IMR-90 (cell line): ENCODE results near the gene JSRP1. TPM values are rescaled to one million over a fixed set of nuclear protein-coding genes. Genes with fewer than 3 reads are reported as not detected.
A peak's percentile ranks its signal among the peaks of the same experiment; 100 is the strongest.

Experiments used
- ATAC-seq: fragments of 200-7000 bp; cut with Tn5 transposase; 2 replicates; pipeline ENCODE4 v1.9.1; 2020; ENCODE audit warnings: low read depth, mild to moderate bottlenecking, moderate library complexity
- BruUV-seq: library from RNA; stranded (reverse); fragments of 400-500 nt; replicated peaks from 2 replicates; lab custom pipeline; 2021; lab: Mats Ljungman, UMichigan
- CTCF ChIA-PET: fragments of 300-600 bp; formaldehyde crosslinking; extraction: SDS; loops from one replicate; lab custom pipeline; 2021; ENCODE audit warnings: antibody characterized with exemption; lab: Yijun Ruan, JAX
- POLR2A ChIA-PET: fragments of 300-600 bp; sonication (Branson Sonifier 250); formaldehyde crosslinking; loops from one replicate; lab custom pipeline; 2022; ENCODE audit warnings: antibody characterized with exemption; ENCODE audit not compliant: unreplicated experiment; lab: Charles Lee
- DNase-seq: peaks from one replicate; pipeline ENCODE4 v3.0.0; 2013
- H2AFZ ChIP-seq: replicated peaks from 2 replicates; pipeline ENCODE3; 2013; ENCODE audit warnings: low read length, mild to moderate bottlenecking; ENCODE audit not compliant: poor library complexity
- H2AK5ac ChIP-seq: 2 replicates; pipeline ENCODE4 v1.6.1; 2013; ENCODE audit warnings: low read depth, low read length, inconsistent platforms
- H2AK9ac ChIP-seq: replicated peaks from 2 replicates; pipeline ENCODE3; 2013; ENCODE audit warnings: mild to moderate bottlenecking, low read depth, low read length, moderate library complexity; ENCODE audit not compliant: poor library complexity
- H2BK120ac ChIP-seq: 2 replicates; pipeline ENCODE4 v1.6.1; 2013; ENCODE audit warnings: low read depth, low read length, inconsistent platforms
- H2BK15ac ChIP-seq: 3 replicates; pipeline ENCODE4 v1.6.1; 2013; ENCODE audit warnings: low read depth, low read length, inconsistent platforms
- H2BK20ac ChIP-seq: 2 replicates; pipeline ENCODE4 v1.6.1; 2013; ENCODE audit warnings: low read depth, mild to moderate bottlenecking, inconsistent platforms, low read length, moderate library complexity
- H2BK5ac ChIP-seq: 2 replicates; pipeline ENCODE4 v1.6.1; 2013; ENCODE audit warnings: mild to moderate bottlenecking, low read depth, low read length, inconsistent platforms; ENCODE audit not compliant: poor library complexity, severe bottlenecking
- H3K14ac ChIP-seq: replicated peaks from 2 replicates; pipeline ENCODE4 v1.6.1; 2013; ENCODE audit warnings: low read depth, low read length, inconsistent platforms
- H3K18ac ChIP-seq: 2 replicates; pipeline ENCODE4 v1.6.1; 2013; ENCODE audit warnings: low read depth, low read length, control low read depth
- H3K23ac ChIP-seq: 2 replicates; pipeline ENCODE4 v1.6.1; 2013; ENCODE audit warnings: low read depth, low read length, inconsistent platforms
- H3K27ac ChIP-seq: 2 replicates; pipeline ENCODE4 v1.5.1; 2013; ENCODE audit warnings: mild to moderate bottlenecking, control low read depth, low read length; ENCODE audit not compliant: insufficient read depth
- H3K27me3 ChIP-seq: 2 replicates; pipeline ENCODE4 v1.6.1; 2013; ENCODE audit warnings: low read length; ENCODE audit not compliant: control insufficient read depth, insufficient read depth
- H3K36me3 ChIP-seq: 2 replicates; pipeline ENCODE4 v1.6.1; 2013; ENCODE audit warnings: low read length, mixed read lengths; ENCODE audit not compliant: control insufficient read depth, insufficient read depth
- H3K4ac ChIP-seq: 2 replicates; pipeline ENCODE4 v1.6.1; 2013; ENCODE audit warnings: low read depth, low read length, inconsistent platforms
- H3K4me1 ChIP-seq: 2 replicates; pipeline ENCODE4 v1.6.1; 2013; ENCODE audit warnings: low read length, mixed read lengths; ENCODE audit not compliant: control insufficient read depth, insufficient read depth
- H3K4me2 ChIP-seq: 2 replicates; pipeline ENCODE4 v1.6.1; 2013; ENCODE audit warnings: low read depth, mild to moderate bottlenecking, control low read depth, low read length, moderate library complexity
- H3K4me3 ChIP-seq: 2 replicates; pipeline ENCODE4 v1.5.1; 2013; ENCODE audit warnings: low read depth, mild to moderate bottlenecking, control low read depth, low read length, moderate library complexity; ENCODE audit not compliant: insufficient read depth
- H3K56ac ChIP-seq: 2 replicates; pipeline ENCODE4 v1.6.1; 2013; ENCODE audit warnings: low read length, inconsistent platforms; ENCODE audit not compliant: insufficient read depth; ENCODE audit errors: extremely low read depth
- H3K79me1 ChIP-seq, 2 experiments: 2 replicates each; pipeline ENCODE4 v1.6.1; 2013; ENCODE audit warnings: low read length in 2 of 2, inconsistent platforms in 1 of 2, low read depth in 1 of 2
- H3K9ac ChIP-seq: 2 replicates; pipeline ENCODE4 v1.6.1; 2013; ENCODE audit warnings: low read depth, low read length, control low read depth
- H3K9me1 ChIP-seq: 2 replicates; pipeline ENCODE4 v1.6.1; 2013; ENCODE audit warnings: low read length, inconsistent platforms; ENCODE audit not compliant: insufficient read depth
- H3K9me3 ChIP-seq: 2 replicates; pipeline ENCODE4 v1.6.1; 2013; ENCODE audit warnings: low read length; ENCODE audit not compliant: control insufficient read depth, insufficient read depth
- H4K20me1 ChIP-seq: 2 replicates; pipeline ENCODE4 v1.6.1; 2013; ENCODE audit warnings: low read length, inconsistent platforms; ENCODE audit not compliant: insufficient read depth
- H4K5ac ChIP-seq: 2 replicates; pipeline ENCODE4 v1.6.1; 2013; ENCODE audit warnings: mild to moderate bottlenecking, low read depth, low read length, control low read depth
- H4K8ac ChIP-seq, 2 experiments: 2 replicates each; pipeline ENCODE4 v1.6.1; 2013; ENCODE audit warnings: low read depth in 2 of 2, low read length in 2 of 2, control low read depth in 1 of 2, inconsistent platforms in 1 of 2
- H4K91ac ChIP-seq: 2 replicates; pipeline ENCODE4 v1.6.1; 2013; ENCODE audit warnings: low read depth, low read length, inconsistent platforms; ENCODE audit not compliant: insufficient read depth
- BHLHE40 ChIP-seq: fragments of 150-350 bp; IDR thresholded peaks from 2 replicates; pipeline ENCODE4 v1.6.1; 2016; ENCODE audit warnings: mild to moderate bottlenecking, low read depth, low read length
- CTCF ChIP-seq: conservative IDR thresholded peaks from 2 replicates; pipeline ENCODE4 v1.5.1; 2012; ENCODE audit warnings: mild to moderate bottlenecking, low read depth, low read length, improper control_type of control experiment
- NFE2L2 ChIP-seq: fragments of 150-350 bp; IDR thresholded peaks from 2 replicates; pipeline ENCODE4 v1.6.1; 2016; ENCODE audit warnings: low read depth, mild to moderate bottlenecking, low read length
- RCOR1 ChIP-seq: IDR thresholded peaks from 2 replicates; pipeline ENCODE4 v1.6.1; 2012; ENCODE audit warnings: mild to moderate bottlenecking, low read length, improper control_type of control experiment; ENCODE audit not compliant: insufficient replicate concordance
- RFX5 ChIP-seq: IDR thresholded peaks from 2 replicates; pipeline ENCODE4 v1.8.0; 2012; ENCODE audit warnings: low read depth, mild to moderate bottlenecking, low read length, moderate library complexity
- WGBS, 2 experiments: methylation state at CpG; one replicate each; pipeline versions ENCODE4 v1.1.5 to v1.1.7; 2013; ENCODE audit warnings: missing lambda C conversion rate in 2 of 2; ENCODE audit not compliant: insufficient read length in 1 of 2; ENCODE audit errors: extremely low coverage in 2 of 2; 5-methylcytosine and 5-hydroxymethylcytosine counted together
- dilution Hi-C: fragments of 300-500 bp; cut with HindIII; formaldehyde crosslinking; loops from one replicate; pipeline ENCODE4 v1.14.3; 2018; ENCODE audit warnings: low sequenced_read_pairs; ENCODE audit not compliant: unreplicated experiment
- in situ Hi-C: fragments of 300-500 bp; cut with MboI; formaldehyde crosslinking; loops from 3 replicates; pipeline ENCODE4 v1.14.3; 2019; ENCODE audit warnings: low sequenced_read_pairs, inconsistent platforms, mixed read lengths
- intact Hi-C: fragments of 100-400 bp; cut with micrococcal nuclease; formaldehyde crosslinking; loops from 2 replicates; pipeline ENCODE4 v1.10.0; 2022
- polyA plus RNA-seq, 3 experiments: library from polyadenylated mRNA; depleted of rRNA; stranded (reverse); fragments of >200 nt; gene quantifications; 2 replicates each; pipeline ENCODE4 v1.2.3, GENCODE V29; 2012; ENCODE audit warnings: low replicate concordance in 1 of 3
- total RNA-seq: library from RNA; depleted of rRNA; stranded (reverse); fragments of >200 nt; gene quantifications from 2 replicates; pipeline ENCODE4 v1.2.3, GENCODE V29; 2012

The JSRP1 gene
- total and polyA plus RNA-seq, 2 of the 4 experiments (the other 2 are of a cell fraction): not detected

- Histone ChIP-seq H3K27ac (no peak overlapping the region), H2BK20ac (no peak overlapping the region), H3K4me3 (no peak overlapping the region), H3K4ac (no peak overlapping the region), H3K36me3 (peaks cover 44% of the 10 kb centered on the region), H3K79me1 (peaks cover 20 to 72% of the 10 kb centered on the region in 2 experiments), H3K56ac (no peak overlapping the region), H3K9me1 (peaks cover 12% of the 10 kb centered on the region), H2BK120ac (no peak overlapping the region), H3K9ac (no peak overlapping the region), H4K91ac (no peak overlapping the region), H2AFZ (no peak overlapping the region), H3K14ac (no peak overlapping the region), H2AK5ac (peak overlapping the region; percentile 2; the same call in 1 of the 2 replicates), H3K9me3 (no peaks in the 10 kb centered on the region), H3K27me3 (no peaks in the 10 kb centered on the region), H3K4me1 (peaks cover 12% of the 10 kb centered on the region), H3K23ac (no peak overlapping the region), H2AK9ac (no peak overlapping the region), H3K4me2 (no peak overlapping the region), H3K18ac (no peak overlapping the region), H2BK5ac (peak overlapping the region; percentile 18), H4K20me1 (peaks cover 14% of the 10 kb centered on the region; the same call in 1 of the 2 replicates), H2BK15ac (no peak overlapping the region), H4K5ac (no peak overlapping the region), H4K8ac (no peak overlapping the region)
- intact Hi-C loops (no loop called here), in situ Hi-C loops (no loop called here), dilution Hi-C loops (no loop called here)
- CTCF ChIA-PET: no interaction called here
- no TSS peak for BruUV-seq
- TF ChIP-seq NFE2L2 (no peak), BHLHE40 (no peak), RFX5 (no peak), RCOR1 (no peak), CTCF (no peak)
- ATAC-seq (no peak), DNase-seq (no peak)
- WGBS, 2 experiments: 70% methylated on average over 2 of the region's 15 CpGs; no CpG with 5 or more reads in 1 of the 2 experiments
- POLR2A ChIA-PET: no interaction called here
Measured at GRCh38 chr19:2207008-2207407, 49.2 kb downstream of the JSRP1 start.
